ENCODE results near the gene CALY. TPM values are rescaled to one million over a fixed set of nuclear protein-coding genes. Genes with fewer than 3 reads are reported as not detected.
A peak's percentile ranks its signal among the peaks of the same experiment; 100 is the strongest.

CALY gene, protein sequence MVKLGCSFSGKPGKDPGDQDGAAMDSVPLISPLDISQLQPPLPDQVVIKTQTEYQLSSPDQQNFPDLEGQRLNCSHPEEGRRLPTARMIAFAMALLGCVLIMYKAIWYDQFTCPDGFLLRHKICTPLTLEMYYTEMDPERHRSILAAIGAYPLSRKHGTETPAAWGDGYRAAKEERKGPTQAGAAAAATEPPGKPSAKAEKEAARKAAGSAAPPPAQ
- total RNA-seq (1 to 10 TPM in 4 of 6 donors, under 1 TPM in 2; 0.75 to 7.0 (median 2.3) TPM), polyA plus RNA-seq (10 to 100 TPM in 1 of 2 donors, 1 to 10 TPM in 1; 3.7 to 17.8 TPM)

- ATAC-seq (peak in 3 of 4 donors; percentile 34 to 65 (median 59)), FAIRE-seq (no peak), DNase-seq (peak in 2 of 6 donors; percentile 66 to 81)
- no peaks in the 10 kb centered on the region for H3K9me3 ChIP-seq
- H3K36me3 ChIP-seq = no peaks in the 10 kb centered on the region
- WGBS, 2 donors = 10 to 13% methylated on average over 51 to 63 of the region's 63 CpGs
- TF ChIP-seq CTCF (IDR thresholded peaks at IDR 0.05) = no peak
- H3K4me3 ChIP-seq = peak within 1 kb of the TSS in 2 of 4 donors; percentile 14 to 35
- intact Hi-C loops (cut with DNase I) = no loop called here
- no peak within 1 kb of the TSS for H3K27ac ChIP-seq
- H3K27me3 ChIP-seq = peaks cover 0 to 19% (median 8%) of the 10 kb centered on the region in 4 donors
- H3K4me1 ChIP-seq = peaks cover 0 to 15% (median 6%) of the 10 kb centered on the region in 3 donors
Measured at GRCh38 chr10:133336577-133337369, at the start of gene CALY. TSS of gene CALY (minus strand) at chr10:133336896. CDS start at chr10:133328989, 7,907 bp downstream.

GRCh38 chr10:133385214-133385613, 48.5 kb upstream of the CALY start:
- no peaks in the 10 kb centered on the region for H3K4me1 ChIP-seq
- 91 to 100% methylated on average over 2 of the region's 2 CpGs for WGBS, 2 donors
- no peak overlapping the region for H3K27ac ChIP-seq
- ATAC-seq (no peak), FAIRE-seq (no peak), DNase-seq (no peak)
- no peaks in the 10 kb centered on the region for H3K36me3 ChIP-seq
- H3K4me3 ChIP-seq = no peak overlapping the region
- H3K9me3 ChIP-seq = no peaks in the 10 kb centered on the region
- H3K27me3 ChIP-seq = no peaks in the 10 kb centered on the region
- TF ChIP-seq CTCF (IDR thresholded peaks at IDR 0.05) = no peak
- intact Hi-C loops (cut with DNase I) = no loop called here

DNA sequence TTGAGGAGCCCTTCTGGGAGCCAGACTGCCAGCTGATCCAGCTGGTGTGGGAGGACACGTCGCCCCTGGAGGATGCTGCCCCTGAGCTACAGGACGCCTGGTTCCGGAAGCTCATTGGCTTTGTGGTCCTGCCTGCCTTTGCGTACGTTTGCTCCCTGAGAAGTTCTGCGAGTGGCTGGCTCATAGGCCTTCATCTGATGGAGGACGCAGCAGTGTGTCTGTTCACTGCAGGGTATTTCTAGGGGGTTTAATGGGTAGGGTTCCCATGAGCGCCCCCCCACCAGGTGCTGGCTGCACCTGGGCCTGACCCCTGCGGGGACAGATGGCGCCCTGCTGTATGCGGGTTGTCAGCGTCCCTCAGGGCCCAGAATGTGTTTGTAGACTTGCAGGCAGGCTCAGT, 47.4 kb upstream of the CALY start:
- H3K27me3 ChIP-seq = no peaks in the 10 kb centered on the region
- H3K27ac ChIP-seq = no peak overlapping the region
- no peak for TF ChIP-seq CTCF (IDR thresholded peaks at IDR 0.05)
- no peaks in the 10 kb centered on the region for H3K36me3 ChIP-seq
- no peak for ATAC-seq
- 88 to 93% methylated on average over 13 of the region's 13 CpGs for WGBS, 2 donors
- H3K4me3 ChIP-seq = no peak overlapping the region
- DNase-seq = peak in 1 of 6 donors; percentile 10
- H3K9me3 ChIP-seq = no peaks in the 10 kb centered on the region
- H3K4me1 ChIP-seq = no peaks in the 10 kb centered on the region
- FAIRE-seq = no peak
- intact Hi-C loops (cut with DNase I) = no loop called here

- TF ChIP-seq CTCF (IDR thresholded peaks at IDR 0.05) = no peak
- Histone ChIP-seq H3K36me3 (no peaks in the 10 kb centered on the region), H3K27me3 (no peaks in the 10 kb centered on the region), H3K27ac (no peak overlapping the region), H3K4me1 (no peaks in the 10 kb centered on the region), H3K4me3 (no peak overlapping the region), H3K9me3 (no peaks in the 10 kb centered on the region)
- 89 to 97% methylated on average over 4 of the region's 4 CpGs for whole genome bisulfite sequencing, 2 donors
- FAIRE-seq (no peak), ATAC-seq (no peak), DNase-seq (no peak)
- intact Hi-C loops (cut with DNase I) = no loop called here
Measured at GRCh38 chr10:133383551-133383950, 46.9 kb upstream of the CALY start.

Data from pancreas (tissue), 10 donors.